Pulmonary artery endothelial cell (primary cell): ENCODE measurements around the gene GALP. TPM values are rescaled to one million over a fixed set of nuclear protein-coding genes. Genes with fewer than 3 reads are reported as not detected.
"Not testable (repeated sequence)": the region's sequence is repeated elsewhere in the genome, so short reads cannot be mapped to it uniquely, and the experiment has no call there.

ENCODE experiments used
- DNase-seq: peaks from one replicate; pipeline ENCODE4 v3.0.0-alpha.2; 2011; ENCODE audit warnings: low read depth, low spot score
- total RNA-seq: library from RNA; depleted of rRNA; stranded (reverse); fragments of >200 nt; gene quantifications from 2 replicates; pipeline ENCODE4 v1.2.3, GENCODE V29; 2014

The GALP gene
- not detected in 2 replicates for total RNA-seq

DNA sequence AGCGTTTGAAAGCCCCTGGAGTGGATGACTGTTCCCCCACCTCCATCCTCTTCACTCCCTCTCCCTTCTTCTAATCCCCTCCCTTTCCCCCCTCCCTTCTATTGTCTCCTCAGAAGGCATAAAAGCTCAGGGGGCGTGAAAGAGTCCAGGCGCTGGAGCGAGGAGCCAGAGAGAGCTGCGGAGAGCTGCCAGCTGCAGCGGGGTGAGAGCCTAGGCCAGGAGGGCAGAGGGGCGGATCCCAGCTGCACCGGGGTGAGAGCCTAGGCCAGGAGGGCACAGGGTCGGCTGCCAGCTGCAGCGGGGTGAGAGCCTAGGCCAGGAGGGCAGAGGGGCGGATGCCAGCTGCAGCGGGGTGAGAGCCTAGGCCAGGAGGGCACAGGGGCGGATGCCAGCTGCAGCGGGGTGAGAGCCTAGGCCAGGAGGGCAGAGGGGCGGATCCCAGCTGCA is at the start of gene GALP:
GALP (plus strand) TSS at position 148 of the 447 bp plus-strand sequence. CDS start 1,101 bp downstream, outside the sequence.
- not testable (repeated sequence) for DNase-seq

DNA sequence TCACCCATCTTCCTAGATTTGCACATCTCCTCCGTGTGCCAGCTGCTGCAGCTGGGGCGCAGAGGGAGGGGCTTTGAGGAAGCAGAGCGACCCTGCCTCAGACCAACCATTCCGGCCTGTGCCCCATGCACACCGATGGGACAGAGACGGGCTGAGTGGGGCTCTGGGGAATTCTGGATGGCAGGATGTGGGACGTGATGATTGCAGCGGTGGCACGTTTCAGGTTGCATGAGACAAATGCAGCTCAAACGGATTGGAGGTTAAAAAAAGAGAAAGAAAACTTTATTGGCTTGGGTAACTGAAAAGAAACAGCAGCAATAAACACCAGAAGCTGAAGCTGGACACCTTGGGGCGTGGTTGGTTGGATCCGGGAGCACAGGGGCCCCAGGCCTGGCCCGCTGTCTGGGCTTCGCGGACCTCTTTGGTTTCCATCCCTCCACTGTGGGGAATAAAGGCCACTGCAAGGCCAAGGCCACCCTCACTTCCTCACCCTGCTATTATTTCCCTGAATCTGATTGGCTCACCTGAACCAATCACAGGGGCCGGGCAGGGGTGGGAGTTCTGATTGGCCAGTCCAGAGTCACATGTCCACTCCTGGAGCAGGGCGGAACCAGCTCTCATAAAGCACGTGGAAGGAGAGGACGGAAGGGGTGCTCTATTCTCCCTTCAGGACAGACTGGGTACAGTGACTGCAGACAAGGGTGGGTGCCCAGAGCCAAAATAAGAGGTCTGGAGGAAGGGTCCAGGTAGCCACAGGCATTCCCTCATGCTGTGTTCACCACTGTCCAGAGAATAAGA is 48.6 kb upstream of the GALP start:
- no peak for DNase-seq

DNA sequence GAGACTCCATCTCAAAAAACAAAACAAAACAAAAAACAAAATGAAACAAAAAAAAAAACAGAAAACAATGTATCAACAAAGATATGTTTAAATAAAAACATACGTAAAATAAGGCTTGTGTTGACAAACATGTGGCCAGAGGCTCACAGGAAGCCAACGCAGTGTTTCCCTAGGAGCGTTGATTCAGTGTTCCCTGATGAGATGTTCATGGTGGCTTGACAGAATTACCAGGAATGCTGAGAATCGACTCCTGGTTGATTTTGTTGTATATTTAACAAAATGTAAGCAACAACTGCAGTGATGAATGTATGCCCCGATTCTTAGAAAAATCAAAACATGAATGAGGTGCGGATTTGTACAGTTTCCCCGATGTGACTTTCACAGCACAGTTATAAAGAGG is 45.8 kb upstream of the GALP start:
- DNase-seq: no peak

GRCh38 chr19:56131651-56132050 is 44.2 kb upstream of the GALP start:
- no peak for DNase-seq

DNA sequence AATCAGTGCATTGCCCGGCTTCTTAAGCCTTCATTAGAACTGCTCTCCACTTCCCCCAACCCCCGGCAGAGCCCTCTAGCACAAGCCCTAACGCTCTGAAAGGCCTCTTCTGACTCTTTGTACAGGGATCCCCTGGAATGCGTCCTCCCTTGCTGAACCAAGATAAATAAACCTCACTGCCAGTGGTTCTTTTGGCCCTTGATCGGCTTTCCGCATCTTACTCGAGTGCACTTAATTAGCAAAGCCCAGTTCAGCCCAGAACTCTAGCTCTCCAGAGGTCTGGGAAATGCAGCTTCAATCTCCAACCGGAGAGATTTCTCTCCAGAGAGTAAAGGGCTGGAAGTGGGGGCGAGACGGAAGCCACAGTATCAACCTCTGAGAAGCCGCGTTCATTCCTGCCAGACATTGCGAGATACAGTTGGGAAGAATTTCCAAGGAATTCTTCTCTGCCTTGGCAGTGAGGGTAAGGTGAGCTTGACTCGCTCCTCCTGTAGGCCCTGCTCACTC is 43.4 kb upstream of the GALP start:
- DNase-seq: no peak

- DNase-seq: no peak
These were observed 41.8 kb upstream of the GALP start for GRCh38 chr19:56133858-56134653.

DNA sequence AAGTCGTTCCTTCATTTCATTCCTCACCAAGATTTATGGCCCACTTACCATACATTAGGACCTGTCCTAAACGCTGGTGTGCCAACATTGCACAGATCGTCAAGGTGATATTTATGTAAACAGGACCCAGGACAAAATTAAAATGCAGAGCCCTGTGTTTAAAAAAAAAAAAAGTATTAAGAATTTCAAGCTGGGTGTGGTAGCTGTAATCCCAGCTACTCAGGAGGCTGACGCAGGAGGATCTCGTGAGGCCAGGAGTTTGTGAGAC is 41.2 kb upstream of the GALP start:
- no peak for DNase-seq

DNA sequence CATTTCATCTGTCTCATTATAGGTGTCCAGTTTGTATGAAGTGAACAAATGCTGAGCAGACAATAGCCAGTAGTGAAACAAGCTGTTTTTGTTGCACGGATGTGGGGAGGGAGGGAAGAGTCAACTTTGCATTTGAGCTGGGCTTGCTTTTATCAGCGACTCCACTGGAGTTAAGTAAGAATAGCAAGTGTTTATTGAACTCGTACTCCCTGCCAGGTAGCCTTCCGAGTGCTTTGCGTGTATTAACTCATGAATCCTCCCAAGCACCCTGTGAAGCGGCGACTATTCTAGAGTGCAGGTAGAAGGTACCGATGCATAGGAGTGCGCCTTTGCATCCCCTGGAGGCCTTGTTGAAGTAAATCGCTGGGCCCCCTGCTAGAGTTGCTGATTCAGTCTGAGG is 39.4 kb upstream of the GALP start:
- DNase-seq: no peak

- DNase-seq: no peak
These were observed 38.4 kb upstream of the GALP start for GRCh38 chr19:56137405-56137804.

DNA sequence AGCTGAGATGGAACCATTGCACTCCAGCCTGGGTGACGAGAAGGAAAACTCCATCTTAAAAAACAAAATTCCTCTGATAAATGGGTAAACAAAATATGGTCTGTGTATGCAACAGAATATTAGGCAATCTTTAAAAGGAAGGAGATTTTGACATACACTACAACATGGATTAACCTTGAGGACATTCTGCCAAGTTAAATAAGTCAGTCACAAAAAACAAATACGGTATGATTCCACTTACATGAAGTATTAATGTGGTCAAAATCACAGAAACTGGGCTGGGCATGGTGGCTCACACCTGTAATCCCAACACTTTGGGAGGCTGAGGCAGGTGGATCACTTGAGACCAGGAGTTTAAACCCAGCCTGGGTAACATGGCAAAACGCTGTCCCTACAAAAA is 37.7 kb upstream of the GALP start:
- DNase-seq: no peak

- DNase-seq: no peak
These were observed 35.8 kb upstream of the GALP start for GRCh38 chr19:56139847-56140582.

- DNase-seq: peak; percentile 99
These were observed 35.0 kb upstream of the GALP start, which contains the start of gene ZNF444 for GRCh38 chr19:56140583-56141416. Gene ZNF444 (plus strand): TSS chr19:56141287. CDS start chr19:56146912, 5,625 bp downstream.

DNA sequence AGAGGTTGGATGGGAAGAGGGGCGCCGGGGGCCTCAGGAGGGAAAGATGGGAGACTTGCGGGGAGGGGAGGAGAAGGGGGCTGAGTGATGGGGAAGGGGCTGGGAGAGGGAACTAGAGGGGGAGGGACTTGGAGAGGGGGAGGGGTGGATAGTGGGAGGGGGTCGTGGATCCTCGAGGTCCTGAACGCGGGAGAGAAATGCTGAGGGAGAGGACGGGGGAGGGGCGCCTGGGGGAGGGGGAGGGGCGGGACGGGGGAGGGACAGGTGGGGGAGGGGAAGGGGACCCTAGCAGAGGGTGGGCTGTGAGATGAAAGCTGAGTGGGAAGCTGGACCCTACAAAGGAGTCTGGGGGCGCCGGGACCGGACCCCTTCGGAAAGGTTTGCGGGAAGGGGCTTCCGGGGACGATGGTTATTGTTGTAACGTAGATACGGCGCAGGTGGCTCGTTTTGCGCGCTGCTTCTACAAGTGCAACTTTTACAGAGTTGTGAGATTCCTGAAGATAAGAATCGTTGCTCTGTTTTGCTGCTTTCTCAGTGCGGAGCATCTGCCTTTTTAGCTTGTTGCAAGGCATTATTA is 34.3 kb upstream of the GALP start:
- no peak for DNase-seq

- DNase-seq: no peak
These were observed 33.6 kb upstream of the GALP start for GRCh38 chr19:56142087-56142787.

- no peak for DNase-seq
These were observed 32.8 kb upstream of the GALP start for GRCh38 chr19:56142897-56143434.

GRCh38 chr19:56144376-56144775 is 31.4 kb upstream of the GALP start:
- no peak for DNase-seq

DNA sequence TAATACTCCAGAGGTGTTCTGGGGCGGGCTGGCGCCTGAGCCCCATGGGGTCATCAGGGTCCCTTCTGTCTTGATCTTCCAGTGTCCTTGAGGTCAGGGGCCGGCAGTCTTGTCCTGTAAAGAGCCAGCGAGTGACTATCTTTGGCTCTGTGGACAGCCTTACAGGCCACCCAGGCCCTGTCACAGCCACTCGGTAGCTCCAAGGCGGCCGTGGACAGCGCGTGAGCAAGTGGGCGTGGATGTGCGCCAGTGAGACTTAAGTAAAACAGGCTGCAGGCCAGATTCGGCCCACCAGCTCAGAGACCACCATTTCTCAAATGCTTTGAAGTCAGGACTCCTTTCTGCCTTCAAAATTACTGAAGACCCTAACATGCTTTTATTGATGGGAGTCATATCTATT is 31.0 kb upstream of the GALP start:
- DNase-seq: no peak

GRCh38 chr19:56145698-56146097 is 30.1 kb upstream of the GALP start:
- DNase-seq: no peak

DNA sequence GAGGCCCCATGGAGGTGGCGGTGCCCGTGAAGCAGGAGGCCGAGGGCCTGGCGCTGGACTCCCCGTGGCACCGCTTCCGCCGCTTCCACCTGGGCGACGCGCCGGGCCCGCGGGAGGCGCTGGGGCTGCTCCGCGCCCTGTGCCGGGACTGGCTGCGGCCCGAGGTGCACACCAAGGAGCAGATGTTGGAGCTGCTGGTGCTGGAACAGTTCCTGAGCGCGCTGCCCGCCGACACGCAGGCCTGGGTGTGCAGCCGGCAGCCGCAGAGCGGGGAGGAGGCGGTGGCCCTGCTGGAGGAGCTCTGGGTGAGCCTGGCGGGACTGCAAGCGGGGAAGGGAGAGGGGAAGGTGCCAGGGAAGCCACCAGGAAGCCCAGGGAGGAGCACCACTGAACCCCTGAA is 28.9 kb upstream of the GALP start:
- no peak for DNase-seq

- no peak for DNase-seq
These were observed 28.5 kb upstream of the GALP start for GRCh38 chr19:56147307-56147706.
